K562 (cell line): Measurements from ENCODE around the gene KIF3B. TPM values are rescaled to one million over a fixed set of nuclear protein-coding genes. Genes with fewer than 3 reads are reported as not detected.

Source experiments
- CBFA2T2 ChIP-seq: fragments of 450-650 bp; conservative IDR thresholded peaks from 2 replicates; pipeline ENCODE4 v1.6.1; 2017; ENCODE audit warnings: mild to moderate bottlenecking
- DPF2 ChIP-seq: fragments of 450-650 bp; IDR thresholded peaks from 2 replicates; pipeline ENCODE4 v1.6.1; 2016
- GTF2F1 ChIP-seq: IDR thresholded peaks from 2 replicates; pipeline ENCODE4 v1.6.1; 2011; ENCODE audit warnings: low read depth, low read length, improper control_type of control experiment
- IFI16 ChIP-seq: fragments of 250-450 bp; sonication (Bioruptor Pico); IDR thresholded peaks from 2 replicates; pipeline ENCODE4 v2.1.2; 2022; ENCODE audit warnings: mild to moderate bottlenecking, inconsistent platforms
- KAT2B ChIP-seq: IDR thresholded peaks from one replicate; pipeline ENCODE4 v1.6.1; 2012; ENCODE audit warnings: low read depth, mild to moderate bottlenecking, control low read depth, inconsistent platforms, low read length, moderate library complexity
- MTA3 ChIP-seq: fragments of 450-650 bp; formaldehyde crosslinking; IDR thresholded peaks from 2 replicates; pipeline ENCODE4 v1.6.1; 2017; ENCODE audit warnings: mild to moderate bottlenecking, borderline replicate concordance
- MYNN ChIP-seq, 2 experiments: sonication (generic); formaldehyde crosslinking in 1 of 2; IDR thresholded peaks; 2 replicates each; pipeline versions ENCODE4 v1.5.0 to v1.6.1; 2016 to 2020; ENCODE audit warnings: antibody characterized with exemption in 1 of 2, missing genetic modification reagents in 1 of 2
- POLR2A ChIP-seq: fragments of 450-650 bp; conservative IDR thresholded peaks from 2 replicates; pipeline ENCODE4 v1.6.1; 2016
- RBFOX2 ChIP-seq: fragments of 200-400 bp; formaldehyde crosslinking; IDR thresholded peaks from 2 replicates; pipeline ENCODE4 v1.6.1; 2017; ENCODE audit warnings: low read depth, mild to moderate bottlenecking, low read length, moderate library complexity
- SIRT6 ChIP-seq: IDR thresholded peaks from one replicate; pipeline ENCODE4 v1.6.1; 2012; ENCODE audit warnings: low read depth, mild to moderate bottlenecking, control low read depth, inconsistent platforms, low read length, moderate library complexity
- TEAD4 ChIP-seq, 2 experiments: sonication (generic) in 1 of 2; formaldehyde crosslinking in 1 of 2; IDR thresholded peaks; 2 replicates each; pipeline versions ENCODE4 v1.6.1 to v1.8.0; 2012 to 2022; ENCODE audit warnings: borderline replicate concordance in 1 of 2, inconsistent platforms in 1 of 2, low read length in 1 of 2, mild to moderate bottlenecking in 1 of 2, missing genetic modification reagents in 1 of 2
- ZNF217 ChIP-seq: sonication (generic); formaldehyde crosslinking; IDR thresholded peaks from 2 replicates; pipeline ENCODE4 v1.8.0; 2022; ENCODE audit warnings: mild to moderate bottlenecking, missing genetic modification reagents
- polyA plus RNA-seq, 8 experiments: library from polyadenylated mRNA; depleted of rRNA in 4 of 8; stranded (reverse) in 5 of 8; unstranded in 3 of 8; fragments of >200 nt; fragmentation: Nextera tagmentation in 2 of 8; fragmentation: Illumina TruSeq in 1 of 8; extraction: Ambion mirVana in 2 of 8; extraction: Trizol in 1 of 8; gene quantifications; 2 replicates each; pipeline versions ENCODE4 v1.2.1 to v1.2.3, GENCODE V29; 2011 to 2014; ENCODE audit warnings: inconsistent platforms in 1 of 8, missing spikeins in 1 of 8
- total RNA-seq, 7 experiments: library from RNA; depleted of rRNA in 6 of 7; stranded (reverse); fragments of >200 nt in 6 of 7; fragmentation: Illumina TruSeq in 2 of 7; extraction: Trizol in 2 of 7; gene quantifications; 2 replicates each; pipeline versions ENCODE4 v1.2.1 to v1.2.3, GENCODE V29; 2011 to 2021; ENCODE audit warnings: low replicate concordance in 1 of 7
- TF ChIP-seq, protein P1 (sequence below): fragments of 450-650 bp; IDR thresholded peaks from 2 replicates; pipeline ENCODE4 v1.6.1; 2018; ENCODE audit warnings: mild to moderate bottlenecking, low read depth; ENCODE audit not compliant: partially characterized antibody
- TF ChIP-seq, protein P2 (sequence below): sonication (generic); formaldehyde crosslinking; IDR thresholded peaks from 2 replicates; pipeline ENCODE4 v1.8.0; 2022; ENCODE audit warnings: mild to moderate bottlenecking, low read depth, missing genetic modification reagents

KIF3B gene
- total and polyA plus RNA-seq, 9 of the 15 experiments (the other 6 are each of a cell fraction or from before 2014, with no cell fraction given) = 2.9 to 12.3 (median 8.6) TPM

DNA sequence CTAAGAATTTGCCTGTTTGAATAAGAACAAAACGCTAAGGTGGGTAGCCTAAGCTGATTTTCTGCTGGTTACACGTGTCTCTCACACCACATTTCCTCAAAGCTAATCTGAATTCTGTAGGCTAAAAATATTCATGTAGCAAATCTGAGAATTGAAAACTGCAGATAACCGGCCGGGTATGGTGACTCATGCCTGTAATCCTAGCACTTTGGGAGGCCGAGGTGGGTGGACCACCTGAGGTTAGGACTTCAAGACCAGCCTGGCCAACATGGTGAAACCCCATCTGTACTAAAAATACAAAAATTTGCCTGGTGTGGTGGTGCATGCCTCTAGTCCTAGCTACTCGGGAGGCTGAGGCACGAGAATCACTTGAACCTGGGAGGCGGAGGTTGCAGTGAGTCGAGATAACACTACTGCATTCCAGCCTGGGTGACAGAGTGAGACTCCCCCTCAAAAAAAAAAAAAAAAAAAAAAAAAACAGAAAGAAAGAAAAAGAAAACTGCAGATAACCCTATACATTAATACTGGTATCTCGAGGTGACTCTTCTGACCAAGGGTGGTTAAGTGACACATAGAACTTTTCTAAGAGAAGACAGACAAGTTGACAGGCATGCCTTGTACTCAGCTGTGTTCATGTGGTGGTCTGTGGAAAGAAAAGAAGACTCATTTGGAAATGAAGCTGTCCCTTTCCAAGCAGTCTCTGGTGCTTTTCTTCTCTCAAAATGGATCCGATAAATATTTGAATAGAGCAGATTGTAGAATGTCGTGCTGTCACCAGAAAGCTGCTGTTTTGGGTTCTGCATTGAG, 55.9 kb downstream of the KIF3B start (continued):
- TF ChIP-seq ZNF217 (CRISPR knock-in tag) (no peak), DPF2 (peak; percentile 86), MYNN (IDR thresholded peaks at IDR 0.05) (no peak), MYNN (CRISPR knock-in tag; IDR thresholded peaks at IDR 0.05) (no peak), IFI16 (CRISPR knock-in tag) (no peak), CBFA2T2 (peak; percentile 31), TEAD4 (IDR thresholded peaks at IDR 0.05; ENCODE audit: low read length) (peak; percentile 52), TEAD4 (CRISPR knock-in tag; IDR thresholded peaks at IDR 0.05; ENCODE audit: borderline replicate concordance) (no peak), SIRT6 (no peak), MTA3 (no peak), KAT2B (no peak), RBFOX2 (no peak), POLR2A (no peak), GTF2F1 (no peak)
- TF ChIP-seq, protein P1, sequence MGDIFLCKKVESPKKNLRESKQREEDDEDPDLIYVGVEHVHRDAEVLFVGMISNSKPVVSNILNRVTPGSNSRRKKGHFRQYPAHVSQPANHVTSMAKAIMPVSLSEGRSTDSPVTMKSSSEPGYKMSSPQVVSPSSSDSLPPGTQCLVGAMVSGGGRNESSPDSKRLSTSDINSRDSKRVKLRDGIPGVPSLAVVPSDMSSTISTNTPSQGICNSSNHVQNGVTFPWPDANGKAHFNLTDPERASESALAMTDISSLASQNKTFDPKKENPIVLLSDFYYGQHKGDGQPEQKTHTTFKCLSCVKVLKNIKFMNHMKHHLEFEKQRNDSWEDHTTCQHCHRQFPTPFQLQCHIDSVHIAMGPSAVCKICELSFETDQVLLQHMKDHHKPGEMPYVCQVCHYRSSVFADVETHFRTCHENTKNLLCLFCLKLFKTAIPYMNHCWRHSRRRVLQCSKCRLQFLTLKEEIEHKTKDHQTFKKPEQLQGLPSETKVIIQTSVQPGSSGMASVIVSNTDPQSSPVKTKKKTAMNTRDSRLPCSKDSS = no peak
- TF ChIP-seq, protein P2, sequence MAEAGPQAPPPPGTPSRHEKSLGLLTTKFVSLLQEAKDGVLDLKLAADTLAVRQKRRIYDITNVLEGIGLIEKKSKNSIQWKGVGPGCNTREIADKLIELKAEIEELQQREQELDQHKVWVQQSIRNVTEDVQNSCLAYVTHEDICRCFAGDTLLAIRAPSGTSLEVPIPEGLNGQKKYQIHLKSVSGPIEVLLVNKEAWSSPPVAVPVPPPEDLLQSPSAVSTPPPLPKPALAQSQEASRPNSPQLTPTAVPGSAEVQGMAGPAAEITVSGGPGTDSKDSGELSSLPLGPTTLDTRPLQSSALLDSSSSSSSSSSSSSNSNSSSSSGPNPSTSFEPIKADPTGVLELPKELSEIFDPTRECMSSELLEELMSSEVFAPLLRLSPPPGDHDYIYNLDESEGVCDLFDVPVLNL (CRISPR knock-in tag) = no peak
